NCI-H526 treated with DMSO at 0.1 percent for 48 hours (cell line): Measurements from ENCODE around the gene TLL2.

Source experiments
- DNase-seq: peaks from one replicate; lab custom pipeline; 2025; lab: John Stamatoyannopoulos, UW

The TLL2 gene

DNA sequence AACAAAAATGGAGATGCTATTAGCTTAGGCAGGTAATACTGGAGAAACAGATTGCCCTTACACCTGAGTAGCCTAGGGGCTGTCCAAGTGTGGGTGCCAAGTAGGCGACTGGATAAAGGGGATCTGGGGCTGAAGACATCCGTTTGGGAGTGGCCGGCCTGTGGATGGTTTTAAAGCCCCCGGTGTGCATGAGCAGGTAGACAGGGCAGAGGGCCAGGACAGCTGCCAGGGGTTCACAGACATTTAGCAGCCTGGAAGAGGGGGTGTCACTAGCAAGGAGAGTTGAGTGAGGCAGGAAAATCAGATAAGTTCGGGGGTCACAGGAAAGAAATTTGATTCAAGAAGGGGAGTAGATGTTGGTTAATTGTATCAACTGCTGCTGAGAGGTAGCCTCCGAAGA, 153.4 kb downstream of the TLL2 start:
- no peak for DNase-seq

DNA sequence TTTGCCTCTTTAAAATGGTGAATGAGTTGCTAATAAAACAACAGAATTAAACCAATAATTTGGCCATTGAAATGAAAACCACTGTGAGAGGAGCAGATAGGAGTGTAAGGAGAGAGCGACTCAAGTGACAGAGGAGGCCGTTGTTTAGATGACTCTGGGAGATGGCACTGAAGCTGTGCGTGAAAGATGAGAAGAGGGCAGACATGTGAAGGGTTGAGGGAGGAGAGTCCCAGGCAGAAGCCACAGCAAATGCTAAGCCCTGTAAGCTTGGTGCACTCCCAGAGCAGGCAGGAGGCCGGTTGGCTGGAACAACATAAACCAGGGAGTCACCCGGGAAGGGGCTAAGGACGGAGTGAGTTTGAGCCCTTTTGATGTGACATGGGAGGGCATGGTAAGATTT, 154.1 kb downstream of the TLL2 start:
- no peak for DNase-seq

DNA sequence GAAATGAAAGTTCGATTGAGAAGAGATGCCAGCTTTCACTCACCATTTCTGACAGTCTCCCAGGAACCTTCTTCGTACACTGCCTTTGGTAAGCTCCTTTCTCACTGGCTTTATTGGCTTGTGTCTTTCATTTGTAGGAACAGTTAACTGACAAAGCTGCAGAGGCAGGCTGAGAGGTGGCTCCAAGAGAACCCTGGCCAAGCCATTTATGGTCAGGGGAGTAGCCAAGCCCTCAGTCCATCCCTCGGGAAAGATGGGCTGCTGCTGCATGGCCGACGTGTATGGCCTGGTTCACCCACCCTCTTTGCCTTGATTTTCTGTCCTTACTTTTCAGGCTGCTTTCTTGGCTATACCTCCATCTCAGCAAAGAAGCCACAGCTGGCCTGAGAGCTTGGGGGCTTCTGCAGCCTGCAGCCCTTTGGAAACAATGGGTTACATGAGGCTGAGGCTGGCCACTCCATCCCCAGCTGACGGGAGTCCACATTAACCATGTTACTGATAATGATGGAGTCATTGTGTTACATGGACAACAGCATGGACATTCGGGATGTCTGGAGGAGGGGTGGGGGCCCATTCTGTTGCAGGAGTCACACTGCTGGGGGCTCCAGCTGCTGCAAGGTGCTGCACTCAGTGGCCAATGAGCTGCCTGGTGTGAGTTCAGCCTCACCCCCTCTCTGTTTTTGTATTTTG, 154.7 kb downstream of the TLL2 start, which contains the start of gene OPALIN:
Gene OPALIN, minus strand, starts transcription at position 152 of the 690 bp plus-strand sequence. Its CDS starts 106 bp downstream, at position 46.
- no peak for DNase-seq

DNA sequence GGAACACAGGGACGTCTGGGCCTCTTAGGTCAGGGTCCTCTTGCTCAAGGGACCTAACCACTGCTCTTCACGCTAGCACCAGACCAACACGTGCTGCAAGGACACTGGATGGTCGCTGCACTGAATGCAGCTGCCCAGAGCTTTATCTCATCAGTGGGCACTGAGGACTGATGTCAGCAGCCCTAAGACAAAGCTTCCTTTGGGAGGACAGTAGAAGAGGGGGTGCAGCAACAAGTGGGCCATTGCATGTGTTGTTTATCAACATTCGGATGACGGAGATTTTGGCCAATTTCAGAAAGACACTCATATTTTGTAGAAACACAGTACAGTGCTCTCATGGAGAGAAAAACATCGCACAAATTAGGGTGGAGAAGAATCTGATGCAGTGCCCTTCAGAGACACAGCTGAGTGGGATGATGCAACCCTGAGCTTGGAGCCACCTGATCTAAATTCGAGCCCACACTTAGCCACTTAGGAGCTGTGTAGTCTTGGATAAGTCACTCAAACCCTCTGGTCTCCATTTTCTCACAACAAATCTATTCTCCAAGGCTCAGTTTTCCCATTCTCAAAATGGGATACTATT, 156.6 kb downstream of the TLL2 start:
- DNase-seq: no peak

DNA sequence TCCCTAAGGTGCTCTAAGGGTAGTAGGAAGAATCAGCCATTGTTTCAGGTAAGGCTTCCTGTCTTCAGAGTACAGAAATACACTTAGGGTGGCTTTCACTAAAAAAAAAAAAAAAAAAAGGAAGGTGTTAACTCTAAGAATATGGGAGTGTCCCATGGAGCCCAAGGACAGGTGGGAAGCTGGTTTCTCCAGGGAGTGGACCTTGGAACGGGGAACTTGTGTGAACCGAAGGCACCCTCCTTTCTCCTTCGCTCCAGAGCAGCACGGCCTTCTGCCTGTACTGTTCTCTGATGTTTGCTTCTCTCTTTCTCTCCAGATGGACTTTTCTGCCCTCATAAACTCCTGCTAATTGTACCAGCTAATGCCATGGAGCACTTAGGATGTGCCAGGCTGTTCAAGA, 161.1 kb downstream of the TLL2 start:
- DNase-seq: no peak

DNA sequence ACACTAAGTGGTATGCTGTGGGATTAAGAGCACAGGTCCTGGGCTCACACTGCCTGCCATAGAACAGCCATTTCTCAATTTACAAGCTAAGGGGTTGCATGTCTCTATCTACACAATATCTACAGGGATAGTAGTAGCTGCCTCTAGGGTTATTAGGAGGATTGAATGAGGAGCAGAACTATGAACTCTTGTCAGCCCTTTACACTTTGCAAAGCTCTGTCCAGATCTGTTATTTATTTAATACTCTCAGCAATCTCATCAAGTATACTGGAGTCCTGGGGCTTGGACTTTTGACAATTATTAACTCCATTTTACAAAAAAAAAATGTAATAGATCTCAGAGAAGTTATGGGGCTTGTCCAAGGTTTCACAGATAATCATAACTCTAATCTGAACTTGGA, 161.7 kb downstream of the TLL2 start:
- DNase-seq: no peak

DNA sequence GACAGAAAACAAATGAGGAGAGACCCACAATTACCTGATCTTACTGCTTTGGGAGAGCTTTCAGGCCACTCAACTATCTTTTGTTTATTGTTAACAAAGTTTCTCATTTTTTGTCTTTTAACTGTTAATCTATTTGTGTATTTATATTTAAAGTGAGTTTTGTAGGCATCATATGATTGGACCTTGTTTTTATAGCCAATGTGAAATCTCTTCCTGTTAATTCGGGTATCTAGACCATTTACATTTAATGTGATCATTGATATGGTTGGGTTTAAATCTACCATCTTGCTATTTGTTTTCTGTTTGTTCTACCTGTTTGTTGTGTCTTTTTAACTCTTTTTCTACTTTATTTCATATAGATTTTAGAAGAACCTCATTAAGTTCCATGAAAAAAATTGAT, 167.4 kb downstream of the TLL2 start:
- DNase-seq: no peak

DNA sequence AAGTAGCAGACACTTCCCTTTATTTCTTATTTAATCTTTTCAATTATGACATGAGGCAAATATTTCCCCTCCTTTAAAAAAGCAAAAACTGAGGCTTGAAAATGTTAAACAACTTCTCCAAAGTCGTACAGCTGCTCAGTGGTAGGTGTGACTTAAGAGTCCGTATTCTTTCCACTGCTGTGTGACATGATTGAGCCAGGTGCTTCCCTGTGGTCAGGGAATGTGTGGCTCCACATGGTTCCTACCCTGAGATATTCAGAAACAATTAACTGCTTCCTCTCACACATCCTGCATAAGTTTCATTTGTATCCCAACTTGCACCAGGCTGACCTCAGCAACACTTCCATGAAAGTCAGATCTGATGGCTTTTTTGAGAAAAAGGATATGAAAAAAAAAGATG, 168.5 kb downstream of the TLL2 start:
- no peak for DNase-seq

DNA sequence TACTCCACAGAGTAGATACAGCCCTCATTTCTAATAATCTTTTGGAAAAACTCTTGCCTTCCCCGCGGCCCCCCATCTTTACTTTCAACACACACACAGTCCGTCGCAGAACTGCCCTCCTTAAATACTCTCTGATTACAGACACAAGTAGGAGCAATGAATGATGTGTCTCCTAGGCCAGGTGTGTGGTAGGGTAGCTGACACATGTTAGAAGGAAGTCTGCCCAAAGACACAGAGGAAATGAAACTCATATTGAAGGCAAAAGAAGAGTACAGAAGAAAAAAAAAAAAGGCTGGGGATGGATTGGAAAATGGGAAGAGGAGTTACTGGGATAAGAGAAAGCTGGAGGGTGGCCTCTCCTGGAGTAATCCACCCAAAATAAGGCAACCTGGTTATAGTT, 169.5 kb downstream of the TLL2 start:
- DNase-seq: no peak

DNA sequence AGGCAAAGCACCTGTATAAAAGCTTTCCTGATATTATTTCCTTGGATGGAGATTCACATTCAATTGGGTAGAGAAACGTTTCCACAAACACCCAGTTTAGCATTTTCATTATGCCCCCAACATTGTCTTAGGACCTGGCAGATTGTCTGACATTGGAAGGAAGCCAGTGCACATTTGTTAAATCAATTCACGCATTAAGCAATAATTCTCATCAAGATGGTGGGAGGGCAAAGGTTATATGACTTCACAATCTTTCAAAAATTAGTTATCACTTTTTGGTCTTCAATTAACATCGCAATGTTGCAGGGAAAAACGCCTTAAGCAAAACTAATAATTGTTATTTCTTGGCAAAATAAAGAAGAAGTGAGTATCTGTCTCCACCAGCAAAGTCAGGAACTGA, 171.3 kb downstream of the TLL2 start:
- DNase-seq: no peak

DNA sequence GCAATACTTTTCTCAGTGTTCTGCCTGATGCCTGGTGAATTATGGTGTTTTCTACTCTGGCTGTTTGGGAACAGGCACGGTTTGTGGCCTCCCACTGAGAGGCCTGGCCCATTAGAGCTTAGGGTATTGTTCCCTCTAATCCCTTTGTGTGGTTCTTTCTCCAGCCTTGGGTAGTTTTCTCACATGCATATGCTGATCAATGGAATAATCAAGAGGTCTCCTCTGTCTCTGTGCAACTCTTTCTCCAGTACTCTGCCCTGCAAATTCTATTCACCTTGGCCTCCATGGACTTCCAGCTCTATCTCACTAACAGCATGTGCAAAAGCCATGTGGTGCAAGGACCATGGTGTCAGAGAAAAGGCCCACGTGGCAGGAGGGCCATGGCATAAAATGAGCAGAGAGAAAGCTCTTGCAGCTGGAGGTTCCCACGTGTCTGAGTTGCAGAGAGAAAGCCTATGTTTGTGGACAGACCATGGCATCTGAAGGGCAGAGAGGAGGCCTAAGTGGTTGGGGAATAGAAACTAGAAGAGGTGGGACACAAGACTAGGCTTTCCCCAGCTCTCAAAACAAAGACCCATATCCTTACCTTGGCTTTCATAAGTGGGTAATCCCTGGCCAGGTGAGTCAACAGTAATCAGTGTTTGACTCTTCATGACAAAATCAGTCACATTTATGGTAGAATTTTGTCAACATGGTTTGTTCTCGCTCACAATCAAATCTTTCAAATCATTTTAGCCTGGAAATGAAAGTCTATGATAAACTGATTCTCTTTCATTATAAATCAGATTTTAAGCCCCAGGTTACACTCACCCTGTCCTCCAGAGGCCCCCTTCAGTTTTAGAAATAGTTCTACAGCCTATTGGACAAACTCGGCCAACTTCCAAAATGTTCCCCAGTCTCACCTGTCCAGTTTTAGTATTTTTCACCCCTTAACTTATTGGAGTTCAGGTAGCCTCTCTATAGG, 172.2 kb downstream of the TLL2 start:
- no peak for DNase-seq

DNA sequence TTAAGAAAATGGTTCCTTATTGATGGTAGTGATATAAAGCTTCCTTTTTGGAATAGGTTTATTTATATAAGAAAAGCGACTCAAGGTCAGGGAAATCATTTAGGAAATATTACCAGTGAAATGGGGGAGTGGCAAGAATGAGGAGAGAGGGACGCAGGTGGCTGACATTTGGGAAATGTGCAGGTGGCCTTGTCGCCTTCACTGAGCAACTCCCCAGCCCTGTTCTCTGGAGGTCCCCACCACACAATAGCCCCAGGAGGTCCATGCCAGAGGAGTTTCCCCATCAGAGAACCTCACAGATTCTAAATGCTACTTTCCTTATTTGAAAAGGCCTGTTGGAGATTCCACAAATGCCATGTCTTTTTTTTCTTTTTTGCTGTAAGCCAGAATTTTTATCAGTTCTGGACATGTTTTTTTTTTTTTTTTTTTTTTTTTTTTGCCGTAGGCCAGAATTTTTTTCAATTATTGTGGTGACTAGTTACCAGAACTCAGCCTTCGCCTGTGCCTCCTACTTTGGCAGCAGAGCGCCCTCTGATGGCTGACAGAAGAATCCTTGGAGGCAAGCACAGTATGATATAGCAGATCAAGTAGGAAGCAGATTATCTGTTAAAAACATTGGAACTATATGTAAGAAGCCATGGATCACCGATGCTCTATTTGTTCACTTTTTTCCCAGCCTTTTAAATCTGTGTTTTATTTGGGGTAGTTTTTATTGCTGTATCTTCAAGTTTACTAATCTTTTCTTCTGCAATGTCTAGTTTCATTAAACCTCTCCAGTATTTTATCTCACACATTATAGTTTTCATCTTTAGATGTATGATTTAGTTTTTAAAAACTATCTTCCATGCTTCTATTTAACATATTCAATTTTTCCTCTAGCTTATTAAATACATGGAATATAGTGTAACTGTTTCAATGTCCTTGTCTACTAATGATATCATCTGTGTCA, 173.5 kb downstream of the TLL2 start:
- peak; percentile 31 for DNase-seq

DNA sequence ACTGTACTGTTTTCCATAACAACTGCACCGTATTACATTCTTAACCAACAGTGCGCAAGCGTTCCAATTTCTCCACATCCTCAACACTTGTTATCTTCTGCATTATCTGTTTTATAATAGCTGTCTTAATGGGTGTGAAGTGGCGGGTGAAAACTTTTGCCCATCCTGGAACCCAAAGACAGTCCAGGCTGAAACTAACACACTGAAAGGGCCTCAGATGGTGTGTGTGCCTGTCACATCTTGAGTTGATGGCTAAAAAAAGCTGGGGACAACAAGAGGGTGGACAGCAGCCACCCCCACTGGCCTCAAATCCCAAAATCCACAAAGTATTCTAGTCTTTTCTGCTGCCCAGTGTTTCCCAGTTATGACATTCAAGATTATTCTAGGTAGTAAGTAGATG, 174.3 kb downstream of the TLL2 start:
- DNase-seq: no peak

DNA sequence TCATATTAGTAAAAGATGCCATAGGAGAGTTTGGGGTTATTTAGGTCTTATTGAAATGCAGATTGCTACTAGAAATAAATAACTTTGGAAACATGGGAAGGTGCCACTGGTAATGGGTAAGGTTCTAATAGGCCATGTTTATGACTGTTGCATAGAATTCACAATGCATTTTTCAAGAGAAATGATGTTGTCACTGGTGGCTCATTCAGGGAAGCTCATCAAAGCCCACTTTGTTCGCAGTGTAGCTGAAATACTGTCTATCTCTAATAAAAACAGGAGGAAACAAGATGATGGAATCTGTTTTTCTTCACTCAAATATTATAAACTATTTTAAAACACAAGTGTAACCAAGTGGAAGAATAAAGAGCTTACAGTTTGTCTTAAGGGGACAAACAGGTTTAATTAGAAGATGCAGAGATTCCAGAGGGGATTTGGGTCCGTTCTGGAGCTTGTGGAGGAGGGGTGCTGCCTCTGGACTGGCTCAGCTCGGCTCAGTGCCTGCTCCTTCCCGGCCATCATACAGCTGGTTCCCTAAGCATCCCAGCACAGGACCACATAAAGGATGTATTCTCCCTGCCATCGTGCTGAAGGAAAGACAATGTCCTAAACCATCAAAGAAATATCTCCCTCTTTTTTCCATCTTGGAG, 175.3 kb downstream of the TLL2 start:
- no peak for DNase-seq

DNA sequence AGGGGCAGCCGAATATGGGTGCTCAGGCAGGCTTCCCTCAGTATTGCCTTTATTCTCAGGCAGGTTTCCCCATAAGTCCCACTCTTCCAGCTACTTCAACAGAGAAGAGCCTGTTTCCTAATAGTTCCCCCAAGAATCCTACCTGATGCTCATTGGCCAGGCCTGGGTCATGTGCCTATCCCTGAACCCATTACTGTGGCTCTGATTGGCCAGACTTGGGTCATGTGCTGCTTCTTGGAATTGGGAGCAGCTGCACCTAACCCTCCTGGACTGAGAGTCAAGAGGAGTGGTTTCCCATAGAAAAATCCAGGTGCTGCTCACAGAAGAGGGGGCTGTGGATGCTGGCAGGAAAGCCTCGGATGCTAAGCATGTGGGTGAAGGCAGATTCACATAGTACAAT, 176.6 kb downstream of the TLL2 start:
- no peak for DNase-seq

DNA sequence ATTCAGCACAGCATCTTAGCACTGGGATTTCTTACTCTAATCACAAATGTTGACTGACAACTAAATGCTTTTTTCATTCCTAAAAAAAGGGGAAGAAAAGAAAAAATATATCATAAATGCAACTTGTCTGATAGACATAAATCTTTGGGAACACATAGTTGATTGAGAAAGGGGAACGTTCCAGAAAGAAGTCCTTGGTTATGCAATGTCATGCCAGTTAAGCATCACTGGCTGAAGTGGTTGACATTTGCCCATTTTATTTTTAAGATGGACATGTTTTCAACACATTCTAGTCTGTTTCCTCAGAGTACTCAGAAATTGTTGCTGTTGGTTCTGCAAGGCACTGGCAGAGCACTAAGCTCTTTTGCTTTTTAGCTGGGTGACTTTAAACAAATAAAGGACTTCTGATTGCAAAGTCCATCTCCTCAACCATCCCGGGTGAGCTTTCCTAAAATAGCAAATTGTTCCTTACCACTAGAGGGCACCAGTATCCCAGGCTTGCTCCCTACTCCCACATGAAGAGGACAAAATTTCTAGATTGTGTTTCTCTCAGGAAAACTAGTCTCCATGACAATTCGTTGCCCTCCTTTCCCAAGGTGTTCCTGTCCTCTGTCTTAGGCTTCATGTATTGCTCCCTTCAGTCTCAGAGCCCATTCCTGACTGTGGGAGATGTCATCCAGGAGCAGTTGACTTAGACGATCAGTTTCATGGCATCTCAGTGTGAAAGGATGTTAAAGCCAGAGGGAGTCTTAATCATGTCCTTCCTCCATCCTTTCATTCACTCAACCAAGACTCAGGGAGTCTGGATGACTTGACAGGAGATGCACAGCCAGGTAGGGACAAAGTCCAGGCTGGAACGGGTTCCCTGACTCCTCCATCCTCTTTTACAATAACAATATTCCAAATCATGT, 178.9 kb downstream of the TLL2 start:
- peak; percentile 19 for DNase-seq

DNA sequence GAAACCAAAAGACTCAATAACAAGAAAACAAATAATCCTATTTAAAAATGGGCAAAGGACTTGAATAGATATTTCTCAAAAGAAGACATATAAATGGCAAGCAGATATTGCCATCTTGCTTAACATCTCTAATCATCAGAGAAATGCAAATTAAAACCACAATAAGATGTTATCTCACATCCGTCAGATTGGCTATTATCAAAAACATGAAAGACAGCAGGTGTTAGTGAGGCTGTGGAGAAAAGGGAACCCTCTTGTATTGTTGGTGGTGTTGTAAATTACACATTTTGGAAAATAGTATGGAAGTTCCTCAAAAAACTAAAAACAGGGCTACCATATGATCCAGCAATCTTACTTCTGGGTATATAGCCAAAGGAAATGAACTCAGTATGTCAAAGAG, 180.6 kb downstream of the TLL2 start:
- DNase-seq: no peak

DNA sequence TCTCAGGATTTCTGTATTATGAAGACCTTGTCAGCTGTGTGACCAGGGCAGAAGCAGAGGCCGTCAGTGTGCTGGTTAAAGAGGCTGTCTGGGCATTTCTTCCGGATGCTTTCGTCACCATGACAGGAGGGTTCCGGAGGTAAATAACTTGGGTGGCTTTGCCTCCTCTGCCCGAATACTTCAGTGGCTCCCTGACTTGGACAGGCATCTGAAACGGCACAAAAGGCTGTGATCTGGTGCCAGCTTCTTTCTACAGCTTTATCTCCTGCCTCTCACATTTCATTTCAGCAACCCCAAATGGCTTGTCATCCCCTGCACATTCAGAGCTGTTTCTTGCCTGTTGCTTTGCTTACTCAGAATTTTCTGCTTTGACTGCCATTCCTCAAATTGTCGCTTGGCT, 186.3 kb downstream of the TLL2 start:
- no peak for DNase-seq

DNA sequence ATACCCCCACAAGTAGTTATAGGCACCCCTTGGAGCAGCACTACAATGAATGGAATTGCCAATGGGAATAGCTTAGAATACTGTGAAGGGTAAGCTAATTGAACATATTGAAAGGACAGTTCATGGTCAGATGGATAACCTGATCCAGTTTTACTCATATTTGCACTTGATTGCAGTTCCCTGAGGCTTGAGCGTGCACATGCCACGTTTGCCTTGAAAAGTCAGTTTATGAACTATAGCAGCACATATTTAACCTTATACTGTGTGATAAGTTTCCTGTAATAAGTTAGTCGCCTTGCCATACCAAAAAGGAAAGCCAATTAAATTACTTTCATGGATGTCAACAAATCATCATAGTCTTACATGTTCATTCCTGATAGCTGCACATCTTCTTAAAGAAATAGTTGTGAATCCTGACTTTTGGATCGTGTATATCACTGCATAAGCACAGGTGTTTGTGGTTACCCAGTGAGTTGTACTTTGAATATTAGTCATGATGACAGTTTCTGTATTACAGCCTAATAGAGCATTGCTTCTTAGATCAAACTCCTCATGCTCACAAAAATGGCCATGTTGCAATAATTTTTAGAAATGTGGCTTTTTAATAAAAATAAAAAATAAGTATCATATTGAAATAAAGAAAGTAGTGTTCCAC, 187.9 kb downstream of the TLL2 start:
- no peak for DNase-seq

DNA sequence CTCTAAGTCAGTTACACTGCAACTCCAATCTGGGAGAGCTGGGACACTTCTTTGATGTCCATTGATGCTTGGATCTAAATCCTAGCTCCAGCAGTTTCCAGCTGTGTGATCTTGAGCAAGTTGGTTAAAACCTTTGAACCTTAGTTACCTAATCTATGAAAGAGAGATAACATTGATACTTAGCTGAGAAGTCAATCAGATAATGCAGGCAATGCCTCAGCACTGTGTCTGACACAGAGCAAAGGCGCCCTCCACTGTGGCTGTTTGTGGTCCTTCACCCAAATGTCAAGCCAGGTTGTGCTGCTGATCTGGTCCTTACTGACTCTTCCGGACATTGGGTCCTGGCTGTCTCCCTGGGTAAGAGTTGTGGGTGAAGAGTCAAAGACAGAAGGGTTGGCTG, 189.3 kb downstream of the TLL2 start:
- no peak for DNase-seq
